ENCODE data around the gene PSD.

The PSD gene

DNA sequence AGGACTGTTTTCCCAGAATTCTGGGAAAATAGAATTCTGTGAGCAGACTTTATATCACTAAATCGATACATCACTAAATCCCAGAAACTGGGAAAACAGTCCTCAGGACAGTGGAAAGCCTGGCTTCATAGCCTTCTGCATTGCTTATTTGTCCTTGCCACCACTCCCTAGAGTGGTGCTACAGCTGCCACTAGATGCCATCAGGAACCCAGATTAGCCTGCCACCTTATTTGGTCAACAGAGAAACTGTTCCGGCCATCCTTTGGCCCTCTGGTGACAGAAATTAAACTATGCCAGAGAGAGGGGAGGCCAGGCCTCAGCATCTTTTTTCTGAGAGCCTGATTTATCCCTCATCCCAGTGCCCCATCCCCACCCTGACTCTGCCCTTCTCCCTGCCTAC, 42.7 kb downstream of the PSD start:
- Mint-ChIP-seq H3K36me3 (ENCODE audit: low read depth) (peaks cover 47% of the 10 kb centered on the region), H3K4me3 (no peak overlapping the region), H3K4me1 (no peaks in the 10 kb centered on the region), H3K27me3 (ENCODE audit: low read depth, poor library complexity) (no peaks in the 10 kb centered on the region), H3K27ac (no peak overlapping the region), H3K9me3 (no peaks in the 10 kb centered on the region)
- TF ChIP-seq, protein P1, sequence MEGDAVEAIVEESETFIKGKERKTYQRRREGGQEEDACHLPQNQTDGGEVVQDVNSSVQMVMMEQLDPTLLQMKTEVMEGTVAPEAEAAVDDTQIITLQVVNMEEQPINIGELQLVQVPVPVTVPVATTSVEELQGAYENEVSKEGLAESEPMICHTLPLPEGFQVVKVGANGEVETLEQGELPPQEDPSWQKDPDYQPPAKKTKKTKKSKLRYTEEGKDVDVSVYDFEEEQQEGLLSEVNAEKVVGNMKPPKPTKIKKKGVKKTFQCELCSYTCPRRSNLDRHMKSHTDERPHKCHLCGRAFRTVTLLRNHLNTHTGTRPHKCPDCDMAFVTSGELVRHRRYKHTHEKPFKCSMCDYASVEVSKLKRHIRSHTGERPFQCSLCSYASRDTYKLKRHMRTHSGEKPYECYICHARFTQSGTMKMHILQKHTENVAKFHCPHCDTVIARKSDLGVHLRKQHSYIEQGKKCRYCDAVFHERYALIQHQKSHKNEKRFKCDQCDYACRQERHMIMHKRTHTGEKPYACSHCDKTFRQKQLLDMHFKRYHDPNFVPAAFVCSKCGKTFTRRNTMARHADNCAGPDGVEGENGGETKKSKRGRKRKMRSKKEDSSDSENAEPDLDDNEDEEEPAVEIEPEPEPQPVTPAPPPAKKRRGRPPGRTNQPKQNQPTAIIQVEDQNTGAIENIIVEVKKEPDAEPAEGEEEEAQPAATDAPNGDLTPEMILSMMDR (IDR thresholded peaks at IDR 0.05) = no peak
- no peak for DNase-seq

- Mint-ChIP-seq H3K4me3 (no peak overlapping the region), H3K36me3 (ENCODE audit: low read depth) (peaks cover 52% of the 10 kb centered on the region), H3K27ac (no peak overlapping the region), H3K4me1 (no peaks in the 10 kb centered on the region), H3K27me3 (ENCODE audit: low read depth, poor library complexity) (no peaks in the 10 kb centered on the region), H3K9me3 (no peaks in the 10 kb centered on the region)
- DNase-seq = no peak
- TF ChIP-seq, protein P1 (IDR thresholded peaks at IDR 0.05) = no peak
These were observed 43.3 kb downstream of the PSD start for GRCh38 chr10:102375250-102375649.

DNA sequence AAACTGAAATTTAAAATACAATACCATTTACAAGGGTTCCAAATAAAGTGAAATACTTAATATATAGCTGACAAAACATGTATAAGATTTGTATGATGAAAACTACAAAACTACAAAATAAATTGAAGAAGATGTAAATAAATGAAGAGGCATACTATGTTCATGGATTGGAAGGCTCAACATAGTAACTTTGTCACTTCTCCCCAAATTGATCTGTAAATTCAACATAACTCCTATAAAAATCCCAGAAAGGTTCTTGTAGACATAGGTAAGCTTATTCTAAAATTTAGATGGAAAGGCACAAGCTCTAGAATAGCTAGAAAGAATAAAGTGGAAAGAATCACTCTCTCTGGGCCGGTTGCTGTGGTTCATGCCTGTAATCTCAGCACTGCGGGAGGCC, 47.3 kb downstream of the PSD start:
- no peaks in the 10 kb centered on the region for H3K27me3 Mint-ChIP-seq (ENCODE audit: low read depth, poor library complexity)
- H3K36me3 Mint-ChIP-seq (ENCODE audit: low read depth) = peaks cover 81% of the 10 kb centered on the region
- H3K27ac Mint-ChIP-seq = no peak overlapping the region
- no peak overlapping the region for H3K4me3 Mint-ChIP-seq
- no peak for DNase-seq
- no peaks in the 10 kb centered on the region for H3K4me1 Mint-ChIP-seq
- TF ChIP-seq, protein P1 (IDR thresholded peaks at IDR 0.05) = no peak
- no peaks in the 10 kb centered on the region for H3K9me3 Mint-ChIP-seq

DNA sequence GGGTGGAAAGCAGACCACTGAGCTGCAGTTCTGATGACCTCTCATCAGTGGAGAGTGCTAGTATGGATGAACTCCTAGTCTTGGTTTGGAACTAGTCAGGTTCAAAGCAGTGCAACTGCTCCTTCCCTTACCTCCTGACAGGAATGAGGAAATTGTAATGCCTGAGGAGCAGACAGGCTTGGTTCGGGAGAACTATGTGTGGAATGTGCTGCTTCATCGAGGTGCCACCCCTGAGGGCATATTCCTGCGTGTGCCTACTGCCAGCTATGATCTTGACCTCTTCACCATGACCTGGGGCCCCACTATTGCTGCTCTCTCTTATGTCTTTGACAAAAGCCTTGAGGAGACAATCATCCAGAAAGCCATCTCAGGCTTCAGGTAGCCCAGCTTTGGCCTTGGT, 50.5 kb downstream of the PSD start:
- TF ChIP-seq, protein P1 (IDR thresholded peaks at IDR 0.05) = no peak
- H3K4me1 Mint-ChIP-seq = no peaks in the 10 kb centered on the region
- H3K27ac Mint-ChIP-seq = no peak overlapping the region
- no peak for DNase-seq
- no peaks in the 10 kb centered on the region for H3K9me3 Mint-ChIP-seq
- H3K4me3 Mint-ChIP-seq = no peak overlapping the region
- peaks cover 88% of the 10 kb centered on the region for H3K36me3 Mint-ChIP-seq (ENCODE audit: low read depth)
- no peaks in the 10 kb centered on the region for H3K27me3 Mint-ChIP-seq (ENCODE audit: low read depth, poor library complexity)

- no peak for DNase-seq
- Mint-ChIP-seq H3K9me3 (no peaks in the 10 kb centered on the region), H3K4me3 (no peak overlapping the region), H3K4me1 (no peaks in the 10 kb centered on the region), H3K27me3 (ENCODE audit: low read depth, poor library complexity) (no peaks in the 10 kb centered on the region), H3K27ac (no peak overlapping the region), H3K36me3 (ENCODE audit: low read depth) (peaks cover 88% of the 10 kb centered on the region)
- TF ChIP-seq, protein P1 (IDR thresholded peaks at IDR 0.05) = no peak
These were observed 51.1 kb downstream of the PSD start for GRCh38 chr10:102367441-102367840.

DNA sequence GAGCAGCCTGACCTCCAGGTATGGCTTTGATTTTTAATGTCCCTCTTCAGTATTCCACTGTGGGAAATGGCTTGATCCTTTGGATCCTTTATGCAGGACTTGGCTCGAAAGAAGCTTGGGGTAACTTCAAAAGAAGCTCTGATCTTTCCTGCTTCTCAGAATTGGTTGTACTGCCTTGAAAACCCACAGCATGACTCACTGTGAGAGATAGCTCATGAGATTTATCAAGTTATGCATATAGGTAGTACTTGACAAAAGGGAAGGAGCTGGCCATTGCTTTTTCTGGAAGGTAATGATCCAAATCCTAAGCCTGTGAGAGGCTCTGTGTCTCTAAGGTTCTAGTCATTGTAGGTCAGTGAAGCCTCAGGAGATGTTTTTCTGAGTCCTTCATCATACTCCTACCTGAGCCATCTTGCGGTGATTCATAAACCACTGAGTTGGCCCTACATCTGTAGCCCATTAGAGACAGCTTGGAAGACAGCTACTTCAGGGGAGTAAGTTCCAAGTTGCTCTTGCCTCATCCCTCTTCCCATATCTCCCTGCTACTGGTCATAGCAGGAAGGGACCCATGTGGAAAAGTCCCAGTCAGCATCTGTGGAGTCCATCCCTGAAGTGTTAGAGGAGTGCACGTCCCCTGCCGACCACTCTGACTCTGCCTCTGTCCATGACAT, 59.7 kb downstream of the PSD start:
- peaks cover 64% of the 10 kb centered on the region for H3K36me3 Mint-ChIP-seq (ENCODE audit: low read depth)
- TF ChIP-seq, protein P1 (IDR thresholded peaks at IDR 0.05) = no peak
- no peak overlapping the region for H3K27ac Mint-ChIP-seq
- no peak overlapping the region for H3K4me3 Mint-ChIP-seq
- H3K9me3 Mint-ChIP-seq = no peaks in the 10 kb centered on the region
- no peak for DNase-seq
- no peaks in the 10 kb centered on the region for H3K4me1 Mint-ChIP-seq
- no peaks in the 10 kb centered on the region for H3K27me3 Mint-ChIP-seq (ENCODE audit: low read depth, poor library complexity)
